Endothelial cell of umbilical vein (primary cell): ENCODE data around the gene RIOX2. TPM values are rescaled to one million over a fixed set of nuclear protein-coding genes. Genes with fewer than 3 reads are reported as not detected.

ENCODE experiments used
- BruUV-seq: library from RNA; stranded (reverse); fragments of 400-500 nt; replicated peaks from 2 replicates; lab custom pipeline; 2021; lab: Mats Ljungman, UMichigan
- CTCF ChIA-PET: fragments of 300-600, 350-600 bp; sonication (Branson Sonifier 250); formaldehyde crosslinking; loops from one replicate; lab custom pipeline; 2021; ENCODE audit warnings: antibody characterized with exemption, inconsistent platforms; lab: Charles Lee
- POLR2A ChIA-PET: fragments of 300-600, 350-600 bp; sonication (Branson Sonifier 250); formaldehyde crosslinking; loops from one replicate; lab custom pipeline; 2021; ENCODE audit warnings: antibody characterized with exemption, inconsistent platforms; lab: Charles Lee
- DNase-seq: peaks from one replicate; pipeline ENCODE4 v3.0.0-alpha.2; 2011; ENCODE audit warnings: low read depth, low spot score
- FAIRE-seq: peaks from 2 replicates; lab custom pipeline; 2011; peaks lifted over from hg19 to GRCh38; lab: Jason Lieb, UNC
- H2AFZ ChIP-seq: 2 replicates; pipeline ENCODE4 v1.6.0; 2012; ENCODE audit warnings: low read depth, low read length, control low read depth, inconsistent platforms
- H3K27ac ChIP-seq: 2 replicates; pipeline ENCODE4 v1.5.1; 2011; ENCODE audit warnings: low read depth, mild to moderate bottlenecking, control low read depth, low read length, moderate library complexity; ENCODE audit not compliant: insufficient read depth
- H3K27me3 ChIP-seq, 2 experiments: 2 replicates each; pipeline versions ENCODE4 v1.6.0 to v1.6.1; 2011; ENCODE audit warnings: low read length in 2 of 2, mixed read lengths in 1 of 2; ENCODE audit not compliant: control insufficient read depth in 2 of 2, insufficient read depth in 2 of 2
- H3K36me3 ChIP-seq, 2 experiments: 2 replicates in 1 of 2; 3 replicates in 1 of 2; pipeline ENCODE4 v1.5.1; 2011; ENCODE audit warnings: low read length in 2 of 2, mild to moderate bottlenecking in 1 of 2, moderate library complexity in 1 of 2; ENCODE audit not compliant: control insufficient read depth in 2 of 2, insufficient read depth in 2 of 2; ENCODE audit errors: extremely low read depth in 1 of 2
- H3K4me1 ChIP-seq: 3 replicates; pipeline ENCODE4 v1.5.1; 2011; ENCODE audit warnings: mild to moderate bottlenecking, low read length; ENCODE audit not compliant: control insufficient read depth, insufficient read depth; ENCODE audit errors: extremely low read depth
- H3K4me2 ChIP-seq: 2 replicates; pipeline ENCODE4 v1.6.1; 2011; ENCODE audit warnings: low read length, control low read depth, mixed read lengths; ENCODE audit not compliant: insufficient read depth
- H3K4me3 ChIP-seq, 3 experiments: fragments of 200-600 bp in 1 of 3; sonication (generic), shearing (Covaris generic) in 1 of 3; replicated peaks in 1 of 3; 2 replicates each; pipeline ENCODE4 v1.5.1; 2011 to 2016; ENCODE audit warnings: control low read depth in 3 of 3, low read length in 3 of 3, mild to moderate bottlenecking in 2 of 3, inconsistent platforms in 1 of 3, low read depth in 1 of 3, moderate library complexity in 1 of 3; ENCODE audit not compliant: insufficient read depth in 1 of 3
- H3K79me2 ChIP-seq: 2 replicates; pipeline ENCODE4 v1.6.0; 2012; ENCODE audit warnings: low read length, inconsistent platforms; ENCODE audit not compliant: control insufficient read depth, insufficient read depth
- H3K9ac ChIP-seq: replicated peaks from 2 replicates; pipeline ENCODE3; 2011; ENCODE audit warnings: low read length, control low read depth; ENCODE audit not compliant: insufficient read depth; ENCODE audit errors: extremely low read depth
- H3K9me1 ChIP-seq: replicated peaks from 3 replicates; pipeline ENCODE4 v1.6.0; 2011; ENCODE audit warnings: mild to moderate bottlenecking, low read length; ENCODE audit not compliant: control insufficient read depth, insufficient read depth; ENCODE audit errors: extremely low read depth
- H3K9me3 ChIP-seq: replicated peaks from 2 replicates; pipeline ENCODE4 v1.5.1; 2012; ENCODE audit warnings: low read length, inconsistent platforms; ENCODE audit not compliant: control insufficient read depth, insufficient read depth
- H4K20me1 ChIP-seq: replicated peaks from 2 replicates; pipeline ENCODE3; 2011; ENCODE audit warnings: mild to moderate bottlenecking, low read length; ENCODE audit not compliant: control insufficient read depth, insufficient read depth; ENCODE audit errors: extremely low read depth
- EZH2 ChIP-seq: IDR thresholded peaks from 2 replicates; pipeline ENCODE4 v1.6.1; 2012; ENCODE audit warnings: borderline replicate concordance, low read depth, mild to moderate bottlenecking, moderate library complexity, low read length, inconsistent platforms; ENCODE audit not compliant: severe bottlenecking
- FOS ChIP-seq: IDR thresholded peaks from 2 replicates; pipeline ENCODE4 v1.6.1; 2011; ENCODE audit warnings: mild to moderate bottlenecking, low read length, moderate library complexity, borderline replicate concordance; ENCODE audit not compliant: insufficient read depth
- GATA2 ChIP-seq: IDR thresholded peaks from 2 replicates; pipeline ENCODE4 v1.7.0; 2011; ENCODE audit warnings: low read depth, mild to moderate bottlenecking, moderate library complexity, mixed read lengths, low read length; ENCODE audit not compliant: insufficient read length, insufficient read depth
- JUN ChIP-seq: IDR thresholded peaks from 2 replicates; pipeline ENCODE4 v1.6.1; 2011; ENCODE audit warnings: borderline replicate concordance, low read depth; ENCODE audit not compliant: insufficient read length, insufficient read depth
- MYC ChIP-seq: IDR thresholded peaks from one replicate; pipeline ENCODE4 v1.6.1; 2011; ENCODE audit warnings: mild to moderate bottlenecking, low read depth, low read length
- POLR2A ChIP-seq: IDR thresholded peaks from 2 replicates; pipeline ENCODE4 v1.6.1; 2012; ENCODE audit warnings: low read depth, mild to moderate bottlenecking, control low read depth, low read length
- POLR2AphosphoS5 ChIP-seq: IDR thresholded peaks from 2 replicates; pipeline ENCODE4 v1.6.1; 2012; ENCODE audit warnings: low read depth, mild to moderate bottlenecking, control low read depth, low read length, moderate library complexity; ENCODE audit not compliant: insufficient read depth
- dilution Hi-C: fragments of 300-500 bp; cut with MboI; formaldehyde crosslinking; loops from one replicate; pipeline ENCODE4 v1.15.0; 2019; ENCODE audit warnings: low sequenced_read_pairs; ENCODE audit not compliant: extremely low pct_ligation_motif_present
- intact Hi-C: fragments of 100-400 bp; cut with micrococcal nuclease; formaldehyde crosslinking; loops from one replicate; pipeline ENCODE4 v1.10.0; 2022
- polyA plus RNA-seq, 4 experiments: library from polyadenylated mRNA; depleted of rRNA in 3 of 4; stranded (reverse) in 3 of 4; unstranded in 1 of 4; fragments of >200 nt; gene quantifications; 2 replicates each; pipeline versions ENCODE4 v1.2.1 to v1.2.3, GENCODE V29; 2011 to 2012; ENCODE audit warnings: missing spikeins in 1 of 4
- total RNA-seq: library from RNA; stranded (reverse); gene quantifications from 2 replicates; pipeline ENCODE4 v1.2.3, GENCODE V29; 2021
- TF ChIP-seq, protein P1 (sequence below), 2 donors: IDR thresholded peaks; 1 replicate in 1 of 2; 2 replicates in 1 of 2; pipeline ENCODE4 v1.5.1; 2011; ENCODE audit warnings: low read length in 2 of 2, mild to moderate bottlenecking in 2 of 2, moderate library complexity in 2 of 2, control low read depth in 1 of 2, inconsistent platforms in 1 of 2, low read depth in 1 of 2; ENCODE audit not compliant: insufficient read depth in 1 of 2; ENCODE audit errors: extremely low read depth in 1 of 2
- TF ChIP-seq, protein P2 (sequence below): IDR thresholded peaks from 2 replicates; pipeline ENCODE4 v1.6.1; 2011; ENCODE audit not compliant: insufficient read depth, insufficient read length

Gene RIOX2
- total and polyA plus RNA-seq, 2 donors (not counting 3 experiments of a cell fraction or from before 2014, with no cell fraction given) = 14.5 to 30.5 TPM

DNA sequence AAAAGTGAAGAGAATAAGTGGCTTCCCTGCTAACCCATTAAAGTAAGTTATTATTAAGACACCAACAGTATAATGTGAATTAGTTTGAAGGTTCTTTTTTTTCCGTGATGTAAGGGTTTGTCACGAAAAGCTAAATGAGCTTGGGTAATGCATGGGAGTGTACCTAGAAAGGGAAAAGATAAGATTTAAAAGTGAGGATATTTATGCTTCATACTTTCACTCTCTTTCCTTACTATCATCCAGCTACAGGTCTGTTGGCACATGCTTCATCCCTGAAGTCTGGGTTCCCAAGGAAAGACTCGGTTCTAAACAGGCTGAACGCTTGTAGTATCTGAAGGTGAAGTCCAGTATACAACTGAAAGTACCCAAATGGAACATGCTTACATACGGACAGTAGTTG, 26.9 kb upstream of the RIOX2 start:
- H3K4me1 ChIP-seq = no peaks in the 10 kb centered on the region
- peaks cover 9% of the 10 kb centered on the region in 2 experiments for H3K27me3 ChIP-seq
- H2AFZ ChIP-seq = no peak overlapping the region
- H3K79me2 ChIP-seq = no peaks in the 10 kb centered on the region
- no peak for FAIRE-seq
- intact Hi-C loops (no loop called here), dilution Hi-C loops (no loop called here)
- H3K4me3 ChIP-seq = no peak overlapping the region
- no peak overlapping the region for H3K4me2 ChIP-seq
- H3K36me3 ChIP-seq = no peaks in the 10 kb centered on the region
- POLR2A ChIA-PET = no interaction called here
- no peaks in the 10 kb centered on the region for H4K20me1 ChIP-seq
- no peaks in the 10 kb centered on the region for H3K9me3 ChIP-seq
- no peak overlapping the region for H3K9ac ChIP-seq
- no peak for DNase-seq
- CTCF ChIA-PET = interaction anchor here (1.0 to 1.6 kb wide), 2 partner anchors 12 to 24 kb away, joined by 4 to 5 read pairs; no protein-coding TSS in a partner anchor
- no peak overlapping the region for H3K27ac ChIP-seq
- TF ChIP-seq FOS (no peak), GATA2 (no peak), POLR2A (no peak), EZH2 (no peak), MYC (no peak), POLR2AphosphoS5 (no peak), JUN (no peak)
- TF ChIP-seq, protein P1, sequence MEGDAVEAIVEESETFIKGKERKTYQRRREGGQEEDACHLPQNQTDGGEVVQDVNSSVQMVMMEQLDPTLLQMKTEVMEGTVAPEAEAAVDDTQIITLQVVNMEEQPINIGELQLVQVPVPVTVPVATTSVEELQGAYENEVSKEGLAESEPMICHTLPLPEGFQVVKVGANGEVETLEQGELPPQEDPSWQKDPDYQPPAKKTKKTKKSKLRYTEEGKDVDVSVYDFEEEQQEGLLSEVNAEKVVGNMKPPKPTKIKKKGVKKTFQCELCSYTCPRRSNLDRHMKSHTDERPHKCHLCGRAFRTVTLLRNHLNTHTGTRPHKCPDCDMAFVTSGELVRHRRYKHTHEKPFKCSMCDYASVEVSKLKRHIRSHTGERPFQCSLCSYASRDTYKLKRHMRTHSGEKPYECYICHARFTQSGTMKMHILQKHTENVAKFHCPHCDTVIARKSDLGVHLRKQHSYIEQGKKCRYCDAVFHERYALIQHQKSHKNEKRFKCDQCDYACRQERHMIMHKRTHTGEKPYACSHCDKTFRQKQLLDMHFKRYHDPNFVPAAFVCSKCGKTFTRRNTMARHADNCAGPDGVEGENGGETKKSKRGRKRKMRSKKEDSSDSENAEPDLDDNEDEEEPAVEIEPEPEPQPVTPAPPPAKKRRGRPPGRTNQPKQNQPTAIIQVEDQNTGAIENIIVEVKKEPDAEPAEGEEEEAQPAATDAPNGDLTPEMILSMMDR (IDR thresholded peaks at IDR 0.05; ENCODE audit: extremely low read depth in 1 of 2, insufficient read depth in 1 of 2, low read depth in 1 of 2, low read length in 2 of 2) = no peak
- TF ChIP-seq, protein P2, sequence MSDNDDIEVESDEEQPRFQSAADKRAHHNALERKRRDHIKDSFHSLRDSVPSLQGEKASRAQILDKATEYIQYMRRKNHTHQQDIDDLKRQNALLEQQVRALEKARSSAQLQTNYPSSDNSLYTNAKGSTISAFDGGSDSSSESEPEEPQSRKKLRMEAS = no peak
- H3K9me1 ChIP-seq = no peaks in the 10 kb centered on the region
- no TSS peak for BruUV-seq
